Measurements from ENCODE around the gene FNDC11. TPM values are rescaled to one million over a fixed set of nuclear protein-coding genes. Genes with fewer than 3 reads are reported as not detected.

The FNDC11 gene
- total RNA-seq, 1 experiment from 2014 or later: 2.5 TPM

DNA sequence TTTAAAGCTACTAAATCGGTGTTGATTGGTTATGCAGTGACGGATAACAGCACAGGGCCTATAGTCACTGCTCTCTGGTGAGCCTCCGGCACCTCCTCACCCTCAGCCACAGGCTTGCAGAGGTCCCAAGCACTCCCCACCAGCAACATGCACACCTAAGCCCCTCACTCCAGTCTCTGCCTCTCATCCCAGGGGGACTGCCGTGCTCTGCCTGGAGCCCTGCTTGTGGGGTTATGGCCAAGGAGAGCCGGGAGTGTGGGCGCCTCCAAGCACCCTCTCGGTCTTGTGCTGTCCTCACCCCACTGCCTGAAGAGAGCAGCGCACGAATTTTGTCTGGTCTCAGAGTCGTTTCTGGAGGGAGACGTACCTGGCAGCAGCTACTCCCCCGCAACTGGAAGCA, 48.2 kb upstream of the FNDC11 start:
- Histone ChIP-seq H3K4ac (ENCODE audit: low read depth, low read length) (no peak overlapping the region), H3K23me2 (ENCODE audit: insufficient read length, low read depth, low read length, poor library complexity, severe bottlenecking) (no peaks in the 10 kb centered on the region), H3K18ac (ENCODE audit: insufficient read length, low read depth, low read length) (no peak overlapping the region), H3K23ac (ENCODE audit: insufficient read length, low read depth, low read length) (no peak overlapping the region), H4K20me1 (ENCODE audit: control insufficient read depth, insufficient read depth, insufficient read length) (peaks cover 2% of the 10 kb centered on the region), H3K56ac (ENCODE audit: insufficient read length, low read depth, low read length) (no peak overlapping the region), H3K9ac (ENCODE audit: extremely low read depth, insufficient read length, low read length) (no peak overlapping the region), H4K5ac (ENCODE audit: insufficient read length, low read depth, low read length) (no peak overlapping the region), H2BK15ac (ENCODE audit: low read depth, low read length) (no peak overlapping the region), H2BK5ac (ENCODE audit: insufficient read length, low read length) (no peak overlapping the region), H3K79me1 (ENCODE audit: insufficient read depth, low read depth, low read length, poor library complexity, severe bottlenecking) (no peaks in the 10 kb centered on the region), H3K14ac (ENCODE audit: insufficient read depth, low read length) (no peak overlapping the region), H2BK20ac (ENCODE audit: low read depth, low read length, poor library complexity, severe bottlenecking) (no peak overlapping the region), H2AFZ (ENCODE audit: low read length) (no peak overlapping the region), H3K4me2 (ENCODE audit: insufficient read depth, insufficient read length, low read length) (no peak overlapping the region), H2BK120ac (ENCODE audit: low read depth, low read length, poor library complexity, severe bottlenecking) (no peak overlapping the region), H2BK12ac (ENCODE audit: insufficient read length, low read depth, low read length) (no peak overlapping the region), H3K79me2 (ENCODE audit: insufficient read depth, low read length) (no peaks in the 10 kb centered on the region), H3K9me3 (ENCODE audit: control insufficient read depth, low read depth, low read length) (no peaks in the 10 kb centered on the region), H4K8ac (replicated peaks; ENCODE audit: insufficient read length, low read depth, low read length) (no peak overlapping the region), H2AK5ac (ENCODE audit: insufficient read length, low read length) (no peak overlapping the region), H3K27ac (ENCODE audit: insufficient read length, low read depth, low read length) (no peak overlapping the region), H4K91ac (ENCODE audit: insufficient read length, low read depth, low read length) (no peak overlapping the region), H3T11ph (ENCODE audit: low read length) (no peak overlapping the region), H3K4me1 (ENCODE audit: insufficient read depth, low read length) (no peaks in the 10 kb centered on the region), H3K27me3 (ENCODE audit: insufficient read depth, low read length) (no peaks in the 10 kb centered on the region; the same call in 1 of the 2 replicates)
- no peak overlapping the region for H3K27ac Mint-ChIP-seq
- TF ChIP-seq, protein P1, sequence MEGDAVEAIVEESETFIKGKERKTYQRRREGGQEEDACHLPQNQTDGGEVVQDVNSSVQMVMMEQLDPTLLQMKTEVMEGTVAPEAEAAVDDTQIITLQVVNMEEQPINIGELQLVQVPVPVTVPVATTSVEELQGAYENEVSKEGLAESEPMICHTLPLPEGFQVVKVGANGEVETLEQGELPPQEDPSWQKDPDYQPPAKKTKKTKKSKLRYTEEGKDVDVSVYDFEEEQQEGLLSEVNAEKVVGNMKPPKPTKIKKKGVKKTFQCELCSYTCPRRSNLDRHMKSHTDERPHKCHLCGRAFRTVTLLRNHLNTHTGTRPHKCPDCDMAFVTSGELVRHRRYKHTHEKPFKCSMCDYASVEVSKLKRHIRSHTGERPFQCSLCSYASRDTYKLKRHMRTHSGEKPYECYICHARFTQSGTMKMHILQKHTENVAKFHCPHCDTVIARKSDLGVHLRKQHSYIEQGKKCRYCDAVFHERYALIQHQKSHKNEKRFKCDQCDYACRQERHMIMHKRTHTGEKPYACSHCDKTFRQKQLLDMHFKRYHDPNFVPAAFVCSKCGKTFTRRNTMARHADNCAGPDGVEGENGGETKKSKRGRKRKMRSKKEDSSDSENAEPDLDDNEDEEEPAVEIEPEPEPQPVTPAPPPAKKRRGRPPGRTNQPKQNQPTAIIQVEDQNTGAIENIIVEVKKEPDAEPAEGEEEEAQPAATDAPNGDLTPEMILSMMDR (conservative IDR thresholded peaks at IDR 0.05): no peak
- no peak for DNase-seq
- peaks cover 0 to 24% (median 0%) of the 10 kb centered on the region in 3 experiments; a peak in 3 of 7 replicates for H3K36me3 Mint-ChIP-seq (ENCODE audit: insufficient read depth in 1 of 3, low read depth in 3 of 3)
- no peaks in the 10 kb centered on the region for H3K4me1 Mint-ChIP-seq
- H3K4me3 Mint-ChIP-seq: no peak overlapping the region
- WGBS (ENCODE audit: extremely low coverage, insufficient read length, low lambda C conversion rate): no CpG with 5 or more reads among the region's 12 CpGs
- peaks cover 62% of the 10 kb centered on the region for H3K27me3 Mint-ChIP-seq (ENCODE audit: low read depth)
- peaks cover 11 to 37% of the 10 kb centered on the region in 2 experiments; a peak in 4 of 5 replicates for H3K9me3 Mint-ChIP-seq
